ENCODE data around the gene CXCR6. TPM values are rescaled to one million over a fixed set of nuclear protein-coding genes. Genes with fewer than 3 reads are reported as not detected.

CXCR6 gene
- total and polyA plus RNA-seq, 12 donors = 0.17 to 1.2 (median 0.35) TPM; not detected in 4

- H3K4me3 ChIP-seq = no peak overlapping the region
Observed at GRCh38 chr3:45952456-45952855, 9.2 kb downstream of the CXCR6 start.

GRCh38 chr3:45953536-45953935 is 10.3 kb downstream of the CXCR6 start:
- intact Hi-C loops (cut with DNase I) = no loop called here
- ATAC-seq (no peak), DNase-seq (no peak)
- WGBS, 2 donors = 73 to 94% methylated on average over 4 of the region's 4 CpGs
- no peaks in the 10 kb centered on the region for H3K27me3 ChIP-seq
- H3K36me3 ChIP-seq = peaks cover 0 to 100% (median 92%) of the 10 kb centered on the region in 9 donors
- no peak for TF ChIP-seq CTCF (IDR thresholded peaks at IDR 0.05)
- no peaks in the 10 kb centered on the region for H3K9me3 ChIP-seq
- no peak overlapping the region for H3K27ac ChIP-seq
- no peak overlapping the region for H3K4me3 ChIP-seq
- peaks cover 0 to 27% (median 9%) of the 10 kb centered on the region in 9 donors for H3K4me1 ChIP-seq

More at GRCh38 chr3:45952456-45952855, 9.2 kb downstream of the CXCR6 start:
- DNase-seq (no peak), ATAC-seq (no peak)
- Histone ChIP-seq H3K27me3 (no peaks in the 10 kb centered on the region), H3K36me3 (peaks cover 0 to 100% (median 88%) of the 10 kb centered on the region in 9 donors), H3K27ac (no peak overlapping the region), H3K9me3 (no peaks in the 10 kb centered on the region), H3K4me1 (peaks cover 0 to 19% (median 0%) of the 10 kb centered on the region in 9 donors)
- TF ChIP-seq CTCF (IDR thresholded peaks at IDR 0.05) = no peak
- intact Hi-C loops (cut with DNase I) = no loop called here
- 65 to 85% methylated on average over 4 of the region's 4 CpGs for WGBS, 2 donors

GRCh38 chr3:45954306-45954705 is 11.0 kb downstream of the CXCR6 start:
- intact Hi-C loops (cut with DNase I) = no loop called here
- no peak for DNase-seq
- Histone ChIP-seq H3K36me3 (peaks cover 0 to 100% (median 93%) of the 10 kb centered on the region in 9 donors), H3K4me3 (no peak overlapping the region), H3K4me1 (peaks cover 0 to 35% (median 17%) of the 10 kb centered on the region in 9 donors), H3K27ac (no peak overlapping the region), H3K27me3 (no peaks in the 10 kb centered on the region), H3K9me3 (no peaks in the 10 kb centered on the region)
- 98% methylated on average over 3 of the region's 3 CpGs for WGBS, 2 donors
- TF ChIP-seq CTCF (IDR thresholded peaks at IDR 0.05) = no peak
- ATAC-seq = no peak

GRCh38 chr3:45955017-45955647 is 11.9 kb downstream of the CXCR6 start:
- 80 to 81% methylated on average over 11 of the region's 11 CpGs for WGBS, 2 donors
- H3K4me3 ChIP-seq = no peak overlapping the region
- intact Hi-C loops (cut with DNase I) = no loop called here
- DNase-seq (no peak), ATAC-seq (no peak)
- H3K27me3 ChIP-seq = no peaks in the 10 kb centered on the region
- no peak overlapping the region for H3K27ac ChIP-seq
- H3K9me3 ChIP-seq = no peaks in the 10 kb centered on the region
- TF ChIP-seq CTCF (IDR thresholded peaks at IDR 0.05) = no peak
- H3K4me1 ChIP-seq = peaks cover 0 to 39% (median 21%) of the 10 kb centered on the region in 9 donors
- H3K36me3 ChIP-seq = peaks cover 0 to 100% (median 91%) of the 10 kb centered on the region in 9 donors

Measured in heart right ventricle (tissue), 16 donors.